IMR-90 (cell line): Measurements from ENCODE around the gene CD274. TPM values are rescaled to one million over a fixed set of nuclear protein-coding genes. Genes with fewer than 3 reads are reported as not detected.

Source experiments
- ATAC-seq: fragments of 200-7000 bp; cut with Tn5 transposase; 2 replicates; pipeline ENCODE4 v1.9.1; 2020; ENCODE audit warnings: low read depth, mild to moderate bottlenecking, moderate library complexity
- BruUV-seq: library from RNA; stranded (reverse); fragments of 400-500 nt; replicated peaks from 2 replicates; lab custom pipeline; 2021; lab: Mats Ljungman, UMichigan
- CTCF ChIA-PET: fragments of 300-600 bp; formaldehyde crosslinking; extraction: SDS; loops from one replicate; lab custom pipeline; 2021; ENCODE audit warnings: antibody characterized with exemption; lab: Yijun Ruan, JAX
- POLR2A ChIA-PET: fragments of 300-600 bp; sonication (Branson Sonifier 250); formaldehyde crosslinking; loops from one replicate; lab custom pipeline; 2022; ENCODE audit warnings: antibody characterized with exemption; ENCODE audit not compliant: unreplicated experiment; lab: Charles Lee
- DNase-seq: peaks from one replicate; pipeline ENCODE4 v3.0.0; 2013
- H2AFZ ChIP-seq: replicated peaks from 2 replicates; pipeline ENCODE3; 2013; ENCODE audit warnings: low read length, mild to moderate bottlenecking; ENCODE audit not compliant: poor library complexity
- H2AK5ac ChIP-seq: 2 replicates; pipeline ENCODE4 v1.6.1; 2013; ENCODE audit warnings: low read depth, low read length, inconsistent platforms
- H2AK9ac ChIP-seq: replicated peaks from 2 replicates; pipeline ENCODE3; 2013; ENCODE audit warnings: mild to moderate bottlenecking, low read depth, low read length, moderate library complexity; ENCODE audit not compliant: poor library complexity
- H2BK120ac ChIP-seq: 2 replicates; pipeline ENCODE4 v1.6.1; 2013; ENCODE audit warnings: low read depth, low read length, inconsistent platforms
- H2BK15ac ChIP-seq: 3 replicates; pipeline ENCODE4 v1.6.1; 2013; ENCODE audit warnings: low read depth, low read length, inconsistent platforms
- H2BK20ac ChIP-seq: 2 replicates; pipeline ENCODE4 v1.6.1; 2013; ENCODE audit warnings: low read depth, mild to moderate bottlenecking, inconsistent platforms, low read length, moderate library complexity
- H2BK5ac ChIP-seq: 2 replicates; pipeline ENCODE4 v1.6.1; 2013; ENCODE audit warnings: mild to moderate bottlenecking, low read depth, low read length, inconsistent platforms; ENCODE audit not compliant: poor library complexity, severe bottlenecking
- H3K14ac ChIP-seq: replicated peaks from 2 replicates; pipeline ENCODE4 v1.6.1; 2013; ENCODE audit warnings: low read depth, low read length, inconsistent platforms
- H3K18ac ChIP-seq: 2 replicates; pipeline ENCODE4 v1.6.1; 2013; ENCODE audit warnings: low read depth, low read length, control low read depth
- H3K23ac ChIP-seq: 2 replicates; pipeline ENCODE4 v1.6.1; 2013; ENCODE audit warnings: low read depth, low read length, inconsistent platforms
- H3K27ac ChIP-seq: 2 replicates; pipeline ENCODE4 v1.5.1; 2013; ENCODE audit warnings: mild to moderate bottlenecking, control low read depth, low read length; ENCODE audit not compliant: insufficient read depth
- H3K27me3 ChIP-seq: 2 replicates; pipeline ENCODE4 v1.6.1; 2013; ENCODE audit warnings: low read length; ENCODE audit not compliant: control insufficient read depth, insufficient read depth
- H3K36me3 ChIP-seq: 2 replicates; pipeline ENCODE4 v1.6.1; 2013; ENCODE audit warnings: low read length, mixed read lengths; ENCODE audit not compliant: control insufficient read depth, insufficient read depth
- H3K4ac ChIP-seq: 2 replicates; pipeline ENCODE4 v1.6.1; 2013; ENCODE audit warnings: low read depth, low read length, inconsistent platforms
- H3K4me1 ChIP-seq: 2 replicates; pipeline ENCODE4 v1.6.1; 2013; ENCODE audit warnings: low read length, mixed read lengths; ENCODE audit not compliant: control insufficient read depth, insufficient read depth
- H3K4me2 ChIP-seq: 2 replicates; pipeline ENCODE4 v1.6.1; 2013; ENCODE audit warnings: low read depth, mild to moderate bottlenecking, control low read depth, low read length, moderate library complexity
- H3K4me3 ChIP-seq: 2 replicates; pipeline ENCODE4 v1.5.1; 2013; ENCODE audit warnings: low read depth, mild to moderate bottlenecking, control low read depth, low read length, moderate library complexity; ENCODE audit not compliant: insufficient read depth
- H3K56ac ChIP-seq: 2 replicates; pipeline ENCODE4 v1.6.1; 2013; ENCODE audit warnings: low read length, inconsistent platforms; ENCODE audit not compliant: insufficient read depth; ENCODE audit errors: extremely low read depth
- H3K79me1 ChIP-seq, 2 experiments: 2 replicates each; pipeline ENCODE4 v1.6.1; 2013; ENCODE audit warnings: low read length in 2 of 2, inconsistent platforms in 1 of 2, low read depth in 1 of 2
- H3K9ac ChIP-seq: 2 replicates; pipeline ENCODE4 v1.6.1; 2013; ENCODE audit warnings: low read depth, low read length, control low read depth
- H3K9me1 ChIP-seq: 2 replicates; pipeline ENCODE4 v1.6.1; 2013; ENCODE audit warnings: low read length, inconsistent platforms; ENCODE audit not compliant: insufficient read depth
- H3K9me3 ChIP-seq: 2 replicates; pipeline ENCODE4 v1.6.1; 2013; ENCODE audit warnings: low read length; ENCODE audit not compliant: control insufficient read depth, insufficient read depth
- H4K20me1 ChIP-seq: 2 replicates; pipeline ENCODE4 v1.6.1; 2013; ENCODE audit warnings: low read length, inconsistent platforms; ENCODE audit not compliant: insufficient read depth
- H4K5ac ChIP-seq: 2 replicates; pipeline ENCODE4 v1.6.1; 2013; ENCODE audit warnings: mild to moderate bottlenecking, low read depth, low read length, control low read depth
- H4K8ac ChIP-seq, 2 experiments: 2 replicates each; pipeline ENCODE4 v1.6.1; 2013; ENCODE audit warnings: low read depth in 2 of 2, low read length in 2 of 2, control low read depth in 1 of 2, inconsistent platforms in 1 of 2
- H4K91ac ChIP-seq: 2 replicates; pipeline ENCODE4 v1.6.1; 2013; ENCODE audit warnings: low read depth, low read length, inconsistent platforms; ENCODE audit not compliant: insufficient read depth
- CEBPB ChIP-seq: IDR thresholded peaks from 2 replicates; pipeline ENCODE4 v1.6.1; 2012; ENCODE audit warnings: low read depth, low read length, improper control_type of control experiment
- CTCF ChIP-seq: conservative IDR thresholded peaks from 2 replicates; pipeline ENCODE4 v1.5.1; 2012; ENCODE audit warnings: mild to moderate bottlenecking, low read depth, low read length, improper control_type of control experiment
- MAFK ChIP-seq: IDR thresholded peaks from 2 replicates; pipeline ENCODE4 v1.6.1; 2012; ENCODE audit warnings: low read depth, low read length, improper control_type of control experiment
- MAZ ChIP-seq: IDR thresholded peaks from 2 replicates; pipeline ENCODE4 v1.6.1; 2012; ENCODE audit warnings: low read depth, mild to moderate bottlenecking, low read length, improper control_type of control experiment, moderate library complexity, borderline replicate concordance
- RCOR1 ChIP-seq: IDR thresholded peaks from 2 replicates; pipeline ENCODE4 v1.6.1; 2012; ENCODE audit warnings: mild to moderate bottlenecking, low read length, improper control_type of control experiment; ENCODE audit not compliant: insufficient replicate concordance
- SMC3 ChIP-seq: fragments of 150-350 bp; IDR thresholded peaks from 2 replicates; pipeline ENCODE4 v1.6.1; 2016; ENCODE audit warnings: low read depth, mild to moderate bottlenecking, antibody characterized with exemption, low read length, moderate library complexity
- WGBS, 2 experiments: methylation state at CpG; one replicate each; pipeline versions ENCODE4 v1.1.5 to v1.1.7; 2013; ENCODE audit warnings: missing lambda C conversion rate in 2 of 2; ENCODE audit not compliant: insufficient read length in 1 of 2; ENCODE audit errors: extremely low coverage in 2 of 2; 5-methylcytosine and 5-hydroxymethylcytosine counted together
- dilution Hi-C: fragments of 300-500 bp; cut with HindIII; formaldehyde crosslinking; loops from one replicate; pipeline ENCODE4 v1.14.3; 2018; ENCODE audit warnings: low sequenced_read_pairs; ENCODE audit not compliant: unreplicated experiment
- in situ Hi-C: fragments of 300-500 bp; cut with MboI; formaldehyde crosslinking; loops from 3 replicates; pipeline ENCODE4 v1.14.3; 2019; ENCODE audit warnings: low sequenced_read_pairs, inconsistent platforms, mixed read lengths
- intact Hi-C: fragments of 100-400 bp; cut with micrococcal nuclease; formaldehyde crosslinking; loops from 2 replicates; pipeline ENCODE4 v1.10.0; 2022
- polyA plus RNA-seq, 3 experiments: library from polyadenylated mRNA; depleted of rRNA; stranded (reverse); fragments of >200 nt; gene quantifications; 2 replicates each; pipeline ENCODE4 v1.2.3, GENCODE V29; 2012; ENCODE audit warnings: low replicate concordance in 1 of 3
- total RNA-seq: library from RNA; depleted of rRNA; stranded (reverse); fragments of >200 nt; gene quantifications from 2 replicates; pipeline ENCODE4 v1.2.3, GENCODE V29; 2012
- TF ChIP-seq, protein P1 (sequence below): fragments of 150-350 bp; IDR thresholded peaks from 2 replicates; pipeline ENCODE4 v1.6.1; 2016; ENCODE audit warnings: low read depth, mild to moderate bottlenecking, low read length, moderate library complexity, borderline replicate concordance

CD274 gene
- total and polyA plus RNA-seq, 2 of the 4 experiments (the other 2 are of a cell fraction), result 17.4 to 19.4 TPM

DNA sequence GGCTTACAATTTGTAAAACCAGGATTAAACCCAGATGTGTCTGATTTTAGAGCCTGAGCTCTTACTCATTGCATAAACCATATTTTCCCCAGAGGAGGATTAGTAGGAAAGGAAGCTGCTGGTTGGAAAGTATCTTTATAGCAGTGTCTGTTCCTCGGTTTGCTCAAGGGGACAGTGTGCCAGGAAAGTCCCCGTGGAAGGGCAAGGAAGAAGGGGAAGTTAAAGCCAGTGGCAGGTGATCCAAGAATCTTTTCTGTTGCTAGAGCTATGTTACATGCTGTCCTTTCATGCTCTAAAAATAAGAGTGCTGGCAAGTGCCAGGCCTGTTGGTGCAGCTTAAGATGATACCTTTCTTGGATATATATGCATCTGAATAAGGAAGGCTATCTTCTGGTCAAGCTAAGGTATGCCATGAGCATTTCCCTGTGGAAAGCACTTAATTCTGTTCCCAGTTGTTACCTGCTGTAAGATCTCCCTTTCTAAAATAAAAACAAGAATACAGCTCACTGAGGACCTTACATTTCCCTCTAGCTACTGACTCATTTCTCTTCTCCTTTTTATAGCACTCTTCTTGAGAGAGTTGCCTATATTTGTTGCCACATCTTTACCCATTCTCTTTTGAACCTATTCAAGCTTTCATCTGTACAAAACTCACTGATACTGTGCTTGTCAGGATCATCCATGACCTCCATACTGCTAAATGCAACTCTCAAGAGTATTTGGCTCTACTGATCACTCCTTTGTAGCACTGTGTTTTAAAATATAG, 68.0 kb downstream of the CD274 start:
- DNase-seq, result no peak
- in situ Hi-C loops, result no loop called here
- intact Hi-C loops, result no loop called here

More for the DNA sequence above, 68.0 kb downstream of the CD274 start:
- Histone ChIP-seq H3K79me1 (peaks cover 50 to 77% of the 10 kb centered on the region in 2 experiments), H3K4me3 (no peak overlapping the region), H2AFZ (no peak overlapping the region), H3K9me1 (peaks cover 12% of the 10 kb centered on the region), H3K9ac (no peak overlapping the region), H3K14ac (peak overlapping the region; percentile 33; the same call in 1 of the 2 replicates), H2BK20ac (no peak overlapping the region), H2AK9ac (no peak overlapping the region), H3K27me3 (no peaks in the 10 kb centered on the region), H3K4me2 (peak overlapping the region; percentile 1; the same call in 1 of the 2 replicates), H4K8ac (peak overlapping the region; percentile 34 to 57; a peak in 2 of 4 replicates), H2BK120ac (peak overlapping the region; percentile 5; the same call in 1 of the 2 replicates), H3K18ac (peak overlapping the region; percentile 57; the same call in 1 of the 2 replicates), H4K5ac (no peak overlapping the region; the same call in 1 of the 2 replicates), H3K4ac (0 out of 2 replicates have a peak overlapping the region, but pooled peaks have one; percentile 22), H3K9me3 (no peaks in the 10 kb centered on the region), H4K20me1 (no peaks in the 10 kb centered on the region), H3K4me1 (peaks cover 9% of the 10 kb centered on the region), H4K91ac (no peak overlapping the region; the same call in 1 of the 2 replicates), H3K56ac (no peak overlapping the region), H2BK5ac (peak overlapping the region; percentile 10), H3K23ac (peak overlapping the region; percentile 46; the same call in 1 of the 2 replicates), H2AK5ac (peak overlapping the region; percentile 20; the same call in 1 of the 2 replicates), H3K36me3 (peaks cover 6% of the 10 kb centered on the region), H2BK15ac (0 out of 3 replicates have a peak overlapping the region, but pooled peaks have one; percentile 39), H3K27ac (no peak overlapping the region)
- dilution Hi-C loops, result no loop called here
- TF ChIP-seq, protein P1, sequence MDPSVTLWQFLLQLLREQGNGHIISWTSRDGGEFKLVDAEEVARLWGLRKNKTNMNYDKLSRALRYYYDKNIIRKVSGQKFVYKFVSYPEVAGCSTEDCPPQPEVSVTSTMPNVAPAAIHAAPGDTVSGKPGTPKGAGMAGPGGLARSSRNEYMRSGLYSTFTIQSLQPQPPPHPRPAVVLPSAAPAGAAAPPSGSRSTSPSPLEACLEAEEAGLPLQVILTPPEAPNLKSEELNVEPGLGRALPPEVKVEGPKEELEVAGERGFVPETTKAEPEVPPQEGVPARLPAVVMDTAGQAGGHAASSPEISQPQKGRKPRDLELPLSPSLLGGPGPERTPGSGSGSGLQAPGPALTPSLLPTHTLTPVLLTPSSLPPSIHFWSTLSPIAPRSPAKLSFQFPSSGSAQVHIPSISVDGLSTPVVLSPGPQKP, result no peak
- TF ChIP-seq RCOR1 (no peak), CTCF (no peak), MAZ (no peak), CEBPB (no peak), SMC3 (no peak), MAFK (no peak)
- ChIA-PET CTCF (interaction anchor here (0.7 to 1.0 kb wide), 2 partner anchors 33 to 37 kb away, joined by 3 read pairs; no protein-coding TSS in a partner anchor), POLR2A (no interaction called here)
- no TSS peak for BruUV-seq
- 82% methylated on average over 2 of the region's 2 CpGs; no CpG with 5 or more reads in 1 of the 2 experiments for WGBS, 2 experiments
- ATAC-seq, result peak; percentile 58
